GM12878 (cell line): ENCODE data around the gene LTB4R. TPM values are rescaled to one million over a fixed set of nuclear protein-coding genes. Genes with fewer than 3 reads are reported as not detected.

ENCODE experiments used
- ATAC-seq: fragments of 200-7000 bp; cut with Tn5 transposase; 3 replicates; pipeline ENCODE4 v1.9.1; 2020; ENCODE audit warnings: mild to moderate bottlenecking, moderate library complexity
- BruUV-seq: library from RNA; stranded (reverse); fragments of 400-500 nt; replicated peaks from 2 replicates; lab custom pipeline; 2021; lab: Mats Ljungman, UMichigan
- CTCF ChIA-PET: fragments of 300-600 bp; sonication (Branson Sonifier 250); formaldehyde crosslinking; extraction: SDS; loops from one replicate; lab custom pipeline; 2021; ENCODE audit warnings: inconsistent platforms; lab: Yijun Ruan, JAX
- POLR2A ChIA-PET: fragments of 350-600 bp; formaldehyde crosslinking; extraction: SDS; loops from one replicate; lab custom pipeline; 2021; ENCODE audit warnings: inconsistent platforms; lab: Charles Lee
- RAD21 ChIA-PET: fragments of 300-600 bp; sonication (Branson Sonifier 250); formaldehyde crosslinking; loops from one replicate; lab custom pipeline; 2023; ENCODE audit warnings: antibody characterized with exemption; ENCODE audit not compliant: unreplicated experiment; lab: Charles Lee
- SMC1A ChIA-PET: fragments of 300-600 bp; sonication (Branson Sonifier 250); formaldehyde crosslinking; loops from one replicate; lab custom pipeline; 2023; ENCODE audit not compliant: unreplicated experiment, uncharacterized antibody; lab: Charles Lee
- DNase-seq: peaks from one replicate; pipeline ENCODE4 v3.0.0-alpha.2; 2011; ENCODE audit warnings: low read depth, low spot score
- FAIRE-seq: peaks from 3 replicates; lab custom pipeline; 2011; peaks lifted over from hg19 to GRCh38; lab: Jason Lieb, UNC
- H2AFZ ChIP-seq: 2 replicates; pipeline ENCODE4 v1.6.0; 2011; ENCODE audit warnings: low read depth, low read length, control low read depth; ENCODE audit not compliant: control insufficient read depth
- H3K27ac ChIP-seq: 2 replicates; pipeline ENCODE4 v1.5.1; 2011; ENCODE audit warnings: control low read depth; ENCODE audit not compliant: control insufficient read depth, insufficient read depth
- H3K27me3 ChIP-seq, 2 experiments: replicated peaks in 1 of 2; 2 replicates each; pipeline versions ENCODE4 v1.6.0 to v1.6.1; 2011; ENCODE audit warnings: low read length in 1 of 2; ENCODE audit not compliant: control insufficient read depth in 2 of 2, insufficient read depth in 2 of 2
- H3K36me3 ChIP-seq, 2 experiments: 2 replicates each; pipeline ENCODE4 v1.5.1; 2011; ENCODE audit warnings: low read length in 1 of 2; ENCODE audit not compliant: control insufficient read depth in 2 of 2, insufficient read depth in 2 of 2
- H3K4me1 ChIP-seq: 2 replicates; pipeline ENCODE4 v1.6.1; 2011; ENCODE audit warnings: mild to moderate bottlenecking, low read length, moderate library complexity, mixed read lengths; ENCODE audit not compliant: control insufficient read depth, insufficient read depth
- H3K4me2 ChIP-seq: 2 replicates; pipeline ENCODE4 v1.6.0; 2011; ENCODE audit warnings: control low read depth; ENCODE audit not compliant: control insufficient read depth, insufficient read depth
- H3K4me3 ChIP-seq: fragments of 200-600 bp; sonication (generic); 2 replicates; pipeline ENCODE4 v1.5.1; 2016
- H3K79me2 ChIP-seq: 2 replicates; pipeline ENCODE4 v1.6.0; 2011; ENCODE audit warnings: low read length; ENCODE audit not compliant: control insufficient read depth, insufficient read depth
- H3K9ac ChIP-seq: 2 replicates; pipeline ENCODE4 v1.8.0; 2011; ENCODE audit warnings: low read length, control low read depth, mixed read lengths; ENCODE audit not compliant: control insufficient read depth, insufficient read depth
- H3K9me3 ChIP-seq: replicated peaks from 3 replicates; pipeline ENCODE4 v1.5.1; 2011; ENCODE audit warnings: mild to moderate bottlenecking, low read length; ENCODE audit not compliant: control insufficient read depth, insufficient read depth
- H4K20me1 ChIP-seq: 2 replicates; pipeline ENCODE4 v1.6.0; 2011; ENCODE audit not compliant: control insufficient read depth, insufficient read depth
- BHLHE40 ChIP-seq, 2 experiments: fragments of 450-650 bp in 1 of 2; IDR thresholded peaks; 2 replicates each; pipeline ENCODE4 v1.6.1; 2011 to 2017; ENCODE audit warnings: low read depth in 2 of 2, borderline replicate concordance in 1 of 2, improper control_type of control experiment in 1 of 2, low read length in 1 of 2, mild to moderate bottlenecking in 1 of 2
- CHD1 ChIP-seq: IDR thresholded peaks from 2 replicates; pipeline ENCODE4 v1.6.1; 2012; ENCODE audit warnings: low read depth, low read length, improper control_type of control experiment
- CHD2 ChIP-seq: IDR thresholded peaks from 2 replicates; pipeline ENCODE4 v1.6.1; 2011; ENCODE audit warnings: low read depth, low read length, improper control_type of control experiment, borderline replicate concordance
- E4F1 ChIP-seq: fragments of 450-650 bp; IDR thresholded peaks from 2 replicates; pipeline ENCODE4 v1.6.1; 2018; ENCODE audit warnings: borderline replicate concordance, mild to moderate bottlenecking; ENCODE audit not compliant: partially characterized antibody
- ESRRA ChIP-seq: IDR thresholded peaks from 2 replicates; pipeline ENCODE4 v1.6.1; 2012; ENCODE audit warnings: mild to moderate bottlenecking, low read length, improper control_type of control experiment
- HDGF ChIP-seq: fragments of 450-650 bp; IDR thresholded peaks from 2 replicates; pipeline ENCODE4 v1.6.1; 2016; ENCODE audit warnings: antibody characterized with exemption
- IRF4 ChIP-seq: IDR thresholded peaks from 2 replicates; pipeline ENCODE4 v1.6.1; 2011; ENCODE audit warnings: low read depth, low read length
- KLF5 ChIP-seq: fragments of 450-650 bp; IDR thresholded peaks from 2 replicates; pipeline ENCODE4 v1.6.1; 2014; ENCODE audit warnings: mild to moderate bottlenecking; ENCODE audit not compliant: partially characterized antibody
- NKRF ChIP-seq: fragments of 450-650 bp; conservative IDR thresholded peaks from 2 replicates; pipeline ENCODE4 v1.6.1; 2017; ENCODE audit warnings: mild to moderate bottlenecking, moderate library complexity
- NR2C1 ChIP-seq: fragments of 450-650 bp; IDR thresholded peaks from 2 replicates; pipeline ENCODE4 v1.6.1; 2017; ENCODE audit warnings: antibody characterized with exemption, mild to moderate bottlenecking, moderate library complexity
- SRF ChIP-seq, 2 experiments: IDR thresholded peaks; 2 replicates each; pipeline ENCODE4 v1.6.1; 2011; ENCODE audit warnings: low read depth in 2 of 2, low read length in 2 of 2, mild to moderate bottlenecking in 1 of 2, moderate library complexity in 1 of 2
- SUZ12 ChIP-seq: fragments of 200-600 bp; sonication (generic); IDR thresholded peaks from one replicate; pipeline ENCODE4 v1.6.1; 2018; ENCODE audit warnings: antibody characterized with exemption, mild to moderate bottlenecking; ENCODE audit not compliant: unreplicated experiment
- TCF3 ChIP-seq: IDR thresholded peaks from 2 replicates; pipeline ENCODE4 v1.6.1; 2012; ENCODE audit warnings: low read depth, mild to moderate bottlenecking, low read length, borderline replicate concordance; ENCODE audit not compliant: insufficient read depth
- WGBS: methylation state at CpG from one replicate; pipeline ENCODE4 v1.1.6; 2016; ENCODE audit warnings: low lambda C conversion rate; ENCODE audit not compliant: insufficient replicate concordance, insufficient coverage; ENCODE audit errors: missing lambda C conversion rate; 5-methylcytosine and 5-hydroxymethylcytosine counted together
- in situ Hi-C: fragments of 300-500 bp; cut with MboI; formaldehyde crosslinking; loops from 9 replicates; pipeline ENCODE4 v1.14.3; 2018; ENCODE audit warnings: mixed read lengths
- intact Hi-C: fragments of 100-400 bp; cut with micrococcal nuclease; formaldehyde crosslinking; loops from one replicate; pipeline ENCODE4 v1.14.2; 2022; ENCODE audit not compliant: unreplicated experiment
- polyA plus RNA-seq, 11 experiments: library from polyadenylated mRNA; depleted of rRNA in 4 of 11; unstranded in 6 of 11; stranded (reverse) in 5 of 11; fragments of >200 nt; fragmentation: Nextera tagmentation in 4 of 11; fragmentation: Illumina TruSeq in 1 of 11; extraction: Ambion mirVana in 4 of 11; extraction: Trizol in 1 of 11; gene quantifications; 1 replicate in 1 of 11; 2 replicates in 10 of 11; pipeline versions ENCODE4 v1.2.1 to v1.2.3, GENCODE V29; 2011 to 2016; ENCODE audit warnings: inconsistent platforms in 2 of 11, missing spikeins in 2 of 11, low read depth in 1 of 11
- total RNA-seq, 4 experiments: library from RNA; depleted of rRNA in 3 of 4; stranded (reverse); fragments of >200 nt in 3 of 4; fragmentation: Illumina TruSeq in 1 of 4; extraction: Trizol in 1 of 4; gene quantifications; 2 replicates each; pipeline versions ENCODE4 v1.2.1 to v1.2.3, GENCODE V29; 2013 to 2021

The LTB4R gene
- total and polyA plus RNA-seq, 10 of the 15 experiments (the other 5 are each of a cell fraction or from before 2014, with no cell fraction given) = 1.2 to 14.0 (median 4.0) TPM

- peak within 1 kb of the TSS; percentile 34; the same call in 1 of the 2 replicates for H3K27ac ChIP-seq
- SMC1A ChIA-PET = interaction anchor here (0.6 to 7.7 kb wide), 10 partner anchors 12 to 761 kb away, joined by 3 to 73 read pairs (median 3); partner anchors contain the start of genes JPH4 and KHNYN
- TSS peak; percentile 83 for BruUV-seq
- H3K4me2 ChIP-seq = peak within 1 kb of the TSS; percentile 84
- H4K20me1 ChIP-seq = no peaks in the 10 kb centered on the region
- peak; percentile 95 for ATAC-seq
- peak within 1 kb of the TSS; percentile 74 for H3K9ac ChIP-seq
- no peaks in the 10 kb centered on the region for H3K79me2 ChIP-seq
- CTCF ChIA-PET = interaction anchor here (0.8 to 16.6 kb wide), 13 partner anchors 11 to 229 kb away, joined by 3 to 452 read pairs (median 6); partner anchors contain the start of genes CBLN3, CIDEB, KHNYN and SDR39U1
- RAD21 ChIA-PET = interaction anchor here (0.5 to 5.7 kb wide), 5 partner anchors 26 to 96 kb away, joined by 3 to 45 read pairs (median 4); partner anchors contain the start of genes CBLN3, CIDEB and KHNYN
- no peaks in the 10 kb centered on the region; a peak in 1 of 4 replicates for H3K36me3 ChIP-seq
- H3K4me3 ChIP-seq = peak within 1 kb of the TSS; percentile 93
- H2AFZ ChIP-seq = peak within 1 kb of the TSS; percentile 97
- WGBS = 11% methylated on average over 48 of the region's 51 CpGs
- H3K27me3 ChIP-seq = peaks cover 0 to 3% of the 10 kb centered on the region in 2 experiments; a peak in 1 of 4 replicates
- peaks cover 6% of the 10 kb centered on the region; the same call in 1 of the 2 replicates for H3K4me1 ChIP-seq
- FAIRE-seq = peak; percentile 47
- in situ Hi-C loops = no loop called here
- POLR2A ChIA-PET = interaction anchor here (0.5 to 4.7 kb wide), 9 partner anchors 18 to 119 kb away, joined by 3 to 23 read pairs (median 4); partner anchors contain the start of genes CBLN3, KHNYN and LTB4R2
- DNase-seq = peak; percentile 36
- no peaks in the 10 kb centered on the region for H3K9me3 ChIP-seq
- intact Hi-C loops = no loop called here
- TF ChIP-seq NR2C1 (no peak; the same call in 1 of the 2 replicates), IRF4 (no peak), KLF5 (no peak), SRF (IDR thresholded peaks at IDR 0.05; ENCODE audit: low read depth in 2 of 2, low read length in 2 of 2) (no peak), CHD2 (0 out of 2 replicates have a peak, but pooled peaks have one; percentile 21), ESRRA (no peak), CHD1 (no peak), TCF3 (no peak), BHLHE40 (IDR thresholded peaks at IDR 0.05; ENCODE audit: borderline replicate concordance in 1 of 2, low read depth in 2 of 2, low read length in 1 of 2) (peak in 1 of 2 experiments; percentile 19; a peak in 1 of 4 replicates), E4F1 (no peak), SUZ12 (no peak), HDGF (no peak), NKRF (no peak)
Measured at GRCh38 chr14:24339284-24340151, 28.2 kb downstream of the LTB4R start, which contains the start of gene RIPK3. Gene RIPK3, minus strand, starts transcription at chr14:24339991. Its CDS starts 165 bp downstream, at chr14:24339826.
